Calu3 (cell line): ENCODE measurements around the gene CASP1. TPM values are rescaled to one million over a fixed set of nuclear protein-coding genes. Genes with fewer than 3 reads are reported as not detected.
A peak's percentile ranks its signal among the peaks of the same experiment; 100 is the strongest.

Experiments
- BruUV-seq: library from RNA; stranded (reverse); fragments of 400-500 nt; replicated peaks from 2 replicates; lab custom pipeline; 2021; lab: Mats Ljungman, UMichigan
- CTCF ChIA-PET: fragments of 300-600 bp; sonication (Branson Sonifier 250); formaldehyde crosslinking; loops from one replicate; lab custom pipeline; 2022; ENCODE audit warnings: antibody characterized with exemption; lab: Charles Lee
- DNase-seq: peaks from one replicate; pipeline ENCODE4 v3.0.0; 2022
- H3K27ac Mint-ChIP-seq: one replicate; pipeline ENCODE4 v1.8.0; 2022; ENCODE audit warnings: mixed read lengths; ENCODE audit not compliant: unreplicated experiment
- H3K27me3 Mint-ChIP-seq: one replicate; pipeline ENCODE4 v1.8.0; 2022; ENCODE audit warnings: mixed read lengths; ENCODE audit not compliant: unreplicated experiment
- H3K36me3 Mint-ChIP-seq: one replicate; pipeline ENCODE4 v1.8.0; 2022; ENCODE audit warnings: mild to moderate bottlenecking, moderate library complexity, mixed read lengths; ENCODE audit not compliant: insufficient read depth, unreplicated experiment
- H3K4me1 Mint-ChIP-seq: one replicate; pipeline ENCODE4 v1.8.0; 2022; ENCODE audit warnings: mild to moderate bottlenecking, low read depth, mixed read lengths; ENCODE audit not compliant: unreplicated experiment
- H3K4me3 Mint-ChIP-seq: one replicate; pipeline ENCODE4 v1.8.0; 2022; ENCODE audit warnings: mild to moderate bottlenecking, low read depth, moderate library complexity, mixed read lengths; ENCODE audit not compliant: unreplicated experiment
- H3K9me3 Mint-ChIP-seq: one replicate; pipeline ENCODE4 v1.8.0; 2022; ENCODE audit warnings: low read depth, mixed read lengths; ENCODE audit not compliant: unreplicated experiment
- CTCF ChIP-seq: fragments of 200-600 bp; IDR thresholded peaks from one replicate; pipeline ENCODE4 v1.8.0; 2022; ENCODE audit warnings: antibody characterized with exemption; ENCODE audit not compliant: unreplicated experiment
- intact Hi-C: fragments of 100-400 bp; cut with micrococcal nuclease; formaldehyde crosslinking; loops from one replicate; pipeline ENCODE4 v1.10.0; 2022; ENCODE audit not compliant: unreplicated experiment
- total RNA-seq: library from RNA; stranded (reverse); gene quantifications from 2 replicates; pipeline ENCODE4 v1.2.3, GENCODE V29; 2022

The CASP1 gene
- total RNA-seq, 1 experiment from 2014 or later, result 10.1 TPM

- Mint-ChIP-seq H3K4me3 (no peak overlapping the region), H3K4me1 (no peaks in the 10 kb centered on the region), H3K27ac (no peak overlapping the region), H3K36me3 (no peaks in the 10 kb centered on the region), H3K27me3 (no peaks in the 10 kb centered on the region), H3K9me3 (no peaks in the 10 kb centered on the region)
- CTCF ChIA-PET, result no interaction called here
- no peak for TF ChIP-seq CTCF
- BruUV-seq, result TSS peak; percentile 26
- intact Hi-C loops, result no loop called here
- DNase-seq, result no peak
These were observed 1.2 kb downstream of the CASP1 start for GRCh38 chr11:105033781-105034180.

- Mint-ChIP-seq H3K4me1 (no peaks in the 10 kb centered on the region), H3K9me3 (no peaks in the 10 kb centered on the region), H3K36me3 (no peaks in the 10 kb centered on the region), H3K27ac (no peak overlapping the region), H3K27me3 (no peaks in the 10 kb centered on the region), H3K4me3 (no peak overlapping the region)
- no peak for DNase-seq
- intact Hi-C loops, result no loop called here
- TF ChIP-seq CTCF, result no peak
- no TSS peak for BruUV-seq
- CTCF ChIA-PET, result no interaction called here
These were observed 1.6 kb downstream of the CASP1 start for GRCh38 chr11:105033343-105033742.

- intact Hi-C loops, result no loop called here
- no peak overlapping the region for H3K27ac Mint-ChIP-seq
- no peak for DNase-seq
- H3K36me3 Mint-ChIP-seq, result no peaks in the 10 kb centered on the region
- no peaks in the 10 kb centered on the region for H3K4me1 Mint-ChIP-seq
- TF ChIP-seq CTCF, result no peak
- CTCF ChIA-PET, result no interaction called here
- H3K9me3 Mint-ChIP-seq, result no peaks in the 10 kb centered on the region
- H3K27me3 Mint-ChIP-seq, result no peaks in the 10 kb centered on the region
- no TSS peak for BruUV-seq
- no peak overlapping the region for H3K4me3 Mint-ChIP-seq
These were observed 2.4 kb downstream of the CASP1 start for GRCh38 chr11:105032495-105032894.

- intact Hi-C loops, result no loop called here
- CTCF ChIA-PET, result no interaction called here
- Mint-ChIP-seq H3K4me1 (no peaks in the 10 kb centered on the region), H3K4me3 (no peak overlapping the region), H3K9me3 (no peaks in the 10 kb centered on the region), H3K27me3 (no peaks in the 10 kb centered on the region), H3K36me3 (no peaks in the 10 kb centered on the region), H3K27ac (no peak overlapping the region)
- no peak for DNase-seq
- no peak for TF ChIP-seq CTCF
- BruUV-seq, result no TSS peak
These were observed 7.3 kb downstream of the CASP1 start for GRCh38 chr11:105027678-105028077.
